NCI-H2171 (cell line): ENCODE results near the gene TAS2R60.
"Not testable (repeated sequence)": the region's sequence is repeated elsewhere in the genome, so short reads cannot be mapped to it uniquely, and the experiment has no call there.

Experiments used
- DNase-seq: peaks from one replicate; lab custom pipeline; 2025; lab: John Stamatoyannopoulos, UW

Gene TAS2R60

DNA sequence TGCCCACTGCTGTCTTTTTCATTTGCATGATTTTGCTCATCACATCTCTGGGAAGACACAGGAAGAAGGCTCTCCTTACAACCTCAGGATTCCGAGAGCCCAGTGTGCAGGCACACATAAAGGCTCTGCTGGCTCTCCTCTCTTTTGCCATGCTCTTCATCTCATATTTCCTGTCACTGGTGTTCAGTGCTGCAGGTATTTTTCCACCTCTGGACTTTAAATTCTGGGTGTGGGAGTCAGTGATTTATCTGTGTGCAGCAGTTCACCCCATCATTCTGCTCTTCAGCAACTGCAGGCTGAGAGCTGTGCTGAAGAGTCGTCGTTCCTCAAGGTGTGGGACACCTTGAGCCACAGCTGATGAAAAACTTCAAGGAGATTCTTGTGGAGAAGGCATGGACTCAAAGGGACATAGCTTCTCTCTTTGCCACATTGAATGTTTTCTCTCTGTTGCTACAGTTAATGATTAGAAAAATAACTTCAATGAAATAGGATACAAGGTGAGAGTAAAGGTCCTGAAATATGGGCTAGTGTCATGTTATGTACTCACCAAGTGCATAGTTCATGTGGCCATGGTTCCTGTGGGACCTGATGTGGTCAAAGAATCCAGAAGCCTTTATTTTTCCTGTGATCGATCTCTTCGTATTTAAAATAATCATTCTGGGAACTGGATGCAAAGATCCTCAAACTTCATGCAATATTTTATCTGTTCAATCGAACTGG lies 970 bp downstream of the TAS2R60 start:
- DNase-seq: no peak

DNA sequence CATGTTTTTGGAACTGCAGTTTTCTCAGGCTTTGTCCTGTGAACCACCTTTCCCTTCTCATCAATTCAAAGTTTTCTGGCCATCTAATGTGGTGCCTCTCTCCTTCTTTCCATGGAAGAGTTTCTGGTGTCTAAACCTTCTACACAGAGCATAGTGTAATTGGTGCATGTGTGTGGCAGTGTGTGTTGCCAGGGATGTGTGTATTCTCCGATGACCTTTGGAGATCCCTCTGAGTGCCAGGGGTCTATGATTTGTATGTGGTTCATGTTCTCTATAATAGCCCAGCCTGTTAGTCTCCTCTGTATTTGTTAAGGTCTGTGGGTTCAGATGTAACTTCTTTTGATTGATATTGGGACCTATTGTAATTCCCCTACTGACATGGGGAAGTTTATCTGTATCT lies 1.5 kb downstream of the TAS2R60 start:
- no peak for DNase-seq

DNA sequence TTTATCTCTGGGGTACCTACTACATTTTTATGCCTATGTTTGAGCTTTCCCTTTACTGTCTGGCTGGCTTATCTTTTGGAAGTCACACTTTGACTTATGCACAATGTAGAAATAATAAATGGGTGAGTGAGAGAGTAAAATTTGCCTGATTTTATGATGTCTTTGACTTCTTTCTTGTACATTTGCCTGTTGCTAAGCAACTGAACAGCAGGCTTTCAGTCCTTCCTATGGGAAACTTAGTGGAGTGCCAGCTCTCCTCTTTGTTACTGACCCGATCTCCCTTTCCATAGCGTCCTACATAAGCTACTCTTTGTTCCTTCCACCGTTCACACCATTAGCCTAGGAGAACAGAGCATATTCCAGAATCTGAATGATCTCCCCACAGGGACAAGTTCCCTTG lies 4.2 kb downstream of the TAS2R60 start:
- DNase-seq: no peak

- DNase-seq: no peak
These were observed 5.2 kb downstream of the TAS2R60 start for GRCh38 chr7:143448429-143448828.

DNA sequence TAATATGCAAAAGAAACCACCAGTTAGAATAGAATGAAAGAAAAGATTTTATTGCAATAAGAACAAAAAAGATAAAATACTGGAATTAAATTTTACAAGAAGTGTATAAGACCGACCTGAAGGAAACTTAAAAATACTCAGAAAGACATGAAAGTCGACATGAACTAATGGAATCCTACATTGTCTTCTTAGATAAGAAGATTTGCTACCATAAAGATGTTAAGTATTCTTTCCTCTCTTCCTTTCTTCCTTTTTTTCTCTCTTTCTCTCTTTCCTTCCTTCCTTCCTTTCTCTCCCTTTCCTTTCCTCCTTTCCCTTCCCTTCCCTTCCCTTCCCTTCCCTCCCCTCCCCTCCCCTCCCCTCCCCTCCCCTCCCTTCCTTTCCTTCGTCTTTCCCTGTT lies 6.5 kb downstream of the TAS2R60 start:
- DNase-seq: no peak

DNA sequence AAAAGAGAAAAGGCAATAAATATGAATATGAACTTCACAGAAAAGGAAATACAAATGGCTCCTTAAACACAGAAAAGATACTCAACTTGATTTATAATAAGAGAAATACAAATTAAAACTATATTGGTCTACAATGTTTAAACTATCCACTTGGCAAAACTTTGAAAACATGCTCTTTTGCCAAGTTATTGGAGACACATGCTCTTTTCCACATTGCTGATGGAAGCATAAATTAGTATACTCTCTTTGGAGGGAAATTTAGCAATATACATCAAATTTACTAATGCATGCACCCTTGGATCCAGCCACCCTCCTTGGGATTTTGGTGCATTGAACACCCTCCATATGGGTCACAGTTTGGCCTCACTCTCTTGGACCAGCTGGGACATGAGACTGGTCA lies 7.9 kb downstream of the TAS2R60 start:
- DNase-seq: no peak

- no peak for DNase-seq
These were observed 8.5 kb downstream of the TAS2R60 start for GRCh38 chr7:143451746-143452145.

DNA sequence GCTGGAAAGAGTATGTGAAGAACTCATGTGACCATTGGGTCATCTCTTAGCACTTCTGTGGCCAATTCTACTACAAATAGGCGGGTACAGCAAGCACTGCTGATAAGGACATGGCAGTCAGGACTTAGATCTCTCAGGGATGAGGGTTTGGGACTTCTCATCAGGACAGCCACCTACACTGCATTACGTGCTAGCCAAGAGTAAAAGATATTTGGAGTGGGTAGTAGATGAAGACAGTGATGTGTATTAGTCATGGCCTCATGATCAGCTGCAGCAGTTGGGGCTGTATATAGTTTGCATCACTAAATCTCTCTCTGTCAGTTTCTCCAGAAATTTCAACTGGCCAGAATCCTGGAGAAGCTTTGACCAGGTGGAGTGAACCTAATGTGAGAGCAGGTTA lies 9.2 kb downstream of the TAS2R60 start:
- no peak for DNase-seq

- no peak for DNase-seq
These were observed 10.9 kb downstream of the TAS2R60 start for GRCh38 chr7:143454091-143454680.

GRCh38 chr7:143455491-143455890 lies 12.2 kb downstream of the TAS2R60 start:
- no peak for DNase-seq

GRCh38 chr7:143455942-143456341 lies 12.7 kb downstream of the TAS2R60 start:
- DNase-seq: no peak

- DNase-seq: no peak
These were observed 13.9 kb downstream of the TAS2R60 start for GRCh38 chr7:143456992-143457793.

DNA sequence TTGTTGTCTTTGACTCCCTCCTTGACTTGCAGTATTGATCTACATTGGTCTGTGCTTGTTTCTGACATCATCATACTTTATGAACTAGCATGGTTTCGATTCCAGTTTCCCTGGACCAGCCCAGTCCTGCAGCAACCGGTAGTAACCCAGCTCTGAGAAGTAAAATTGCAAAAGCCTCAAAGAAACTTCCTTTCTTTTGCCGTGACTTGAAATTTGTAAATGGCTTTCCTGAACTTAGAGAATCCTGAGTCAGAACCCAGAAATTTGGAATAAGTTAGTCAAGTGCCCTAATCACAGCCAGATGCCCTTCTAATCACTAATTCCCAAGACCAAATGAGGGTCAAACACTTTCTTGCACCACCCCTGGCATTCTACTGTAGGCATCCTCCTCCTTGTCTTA lies 15.0 kb downstream of the TAS2R60 start:
- DNase-seq: no peak

DNA sequence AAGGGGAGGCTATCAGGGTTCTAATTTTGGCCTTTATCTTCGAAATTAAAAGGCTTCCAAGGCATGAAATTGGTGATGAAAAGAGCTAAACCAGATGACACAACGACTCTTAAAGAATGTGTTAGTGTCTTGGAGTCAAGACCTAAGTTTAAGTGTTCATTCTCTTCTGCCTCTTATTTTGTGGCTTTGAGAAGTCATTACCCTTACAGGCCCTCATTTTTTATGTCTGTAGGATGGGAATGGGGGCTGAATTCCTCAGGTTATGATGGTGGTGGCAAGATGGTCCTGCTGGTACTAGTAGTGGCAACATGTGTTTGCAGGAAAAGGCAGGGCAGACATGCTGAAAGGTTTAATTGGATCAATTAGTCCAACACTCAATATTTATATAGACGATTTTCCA lies 15.4 kb downstream of the TAS2R60 start:
- no peak for DNase-seq

GRCh38 chr7:143459359-143459758 lies 16.1 kb downstream of the TAS2R60 start:
- no peak for DNase-seq

- DNase-seq: no peak
These were observed 17.2 kb downstream of the TAS2R60 start for GRCh38 chr7:143460271-143460979.

- no peak for DNase-seq
These were observed 18.8 kb downstream of the TAS2R60 start for GRCh38 chr7:143462045-143462444.

DNA sequence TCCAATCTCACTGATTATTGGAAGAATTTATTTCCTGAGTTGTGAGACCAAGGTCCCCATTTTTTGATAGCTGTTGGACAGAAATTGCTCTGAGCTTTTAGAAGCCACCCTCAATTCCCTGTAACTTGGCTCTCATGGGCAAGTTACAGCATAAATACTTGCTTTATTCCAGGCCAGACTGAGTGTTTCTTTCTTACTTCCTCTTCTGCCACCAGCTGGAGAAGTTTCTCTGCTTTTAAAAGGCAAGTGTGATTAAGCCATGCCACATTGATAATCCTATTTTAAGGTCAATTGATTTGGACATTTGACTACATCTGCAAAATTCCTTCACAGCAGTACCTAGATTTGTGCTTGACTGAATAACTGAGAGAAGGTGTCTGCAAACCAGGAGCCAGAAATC lies 20.3 kb downstream of the TAS2R60 start:
- no peak for DNase-seq

DNA sequence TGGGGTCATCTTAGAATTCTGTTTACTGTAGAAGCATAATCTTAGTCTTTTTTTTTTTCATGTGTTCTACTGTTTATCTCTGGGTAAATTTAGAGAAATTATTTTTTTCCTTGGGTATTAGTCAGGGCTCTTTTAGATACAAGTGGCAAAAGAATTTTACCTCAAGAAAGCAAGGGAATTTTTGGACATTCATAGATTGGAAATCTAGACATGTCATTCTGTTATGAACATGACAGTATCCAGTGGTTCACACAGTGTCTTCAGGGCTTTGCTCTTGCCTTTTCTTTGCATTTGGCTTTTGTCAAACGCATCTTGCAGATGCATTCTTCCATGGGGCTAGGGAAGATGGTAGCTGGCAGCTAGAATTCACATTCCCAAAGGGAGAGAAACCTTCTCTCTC lies 20.7 kb downstream of the TAS2R60 start:
- no peak for DNase-seq

DNA sequence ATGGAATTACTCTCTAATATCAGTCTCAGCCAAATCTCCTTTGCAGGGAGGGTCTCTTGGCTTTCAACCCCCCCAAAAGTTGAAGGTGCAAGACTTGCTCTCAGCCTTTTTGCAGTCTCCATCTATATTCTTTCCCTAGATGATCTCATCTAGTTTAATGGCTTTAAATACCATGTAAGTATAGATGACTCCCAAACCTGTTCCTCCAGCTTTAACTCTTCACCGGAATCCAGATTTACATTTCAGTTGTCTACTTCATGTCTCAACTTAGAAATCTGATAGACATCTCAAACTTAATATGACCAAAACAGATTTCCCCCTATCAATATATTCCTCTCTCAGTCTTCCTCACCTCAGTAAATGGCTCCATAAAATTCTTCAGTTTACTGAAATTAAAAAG lies 24.5 kb downstream of the TAS2R60 start:
- no peak for DNase-seq

- DNase-seq: not testable (repeated sequence)
These were observed 28.9 kb downstream of the TAS2R60 start for GRCh38 chr7:143472071-143472689.

DNA sequence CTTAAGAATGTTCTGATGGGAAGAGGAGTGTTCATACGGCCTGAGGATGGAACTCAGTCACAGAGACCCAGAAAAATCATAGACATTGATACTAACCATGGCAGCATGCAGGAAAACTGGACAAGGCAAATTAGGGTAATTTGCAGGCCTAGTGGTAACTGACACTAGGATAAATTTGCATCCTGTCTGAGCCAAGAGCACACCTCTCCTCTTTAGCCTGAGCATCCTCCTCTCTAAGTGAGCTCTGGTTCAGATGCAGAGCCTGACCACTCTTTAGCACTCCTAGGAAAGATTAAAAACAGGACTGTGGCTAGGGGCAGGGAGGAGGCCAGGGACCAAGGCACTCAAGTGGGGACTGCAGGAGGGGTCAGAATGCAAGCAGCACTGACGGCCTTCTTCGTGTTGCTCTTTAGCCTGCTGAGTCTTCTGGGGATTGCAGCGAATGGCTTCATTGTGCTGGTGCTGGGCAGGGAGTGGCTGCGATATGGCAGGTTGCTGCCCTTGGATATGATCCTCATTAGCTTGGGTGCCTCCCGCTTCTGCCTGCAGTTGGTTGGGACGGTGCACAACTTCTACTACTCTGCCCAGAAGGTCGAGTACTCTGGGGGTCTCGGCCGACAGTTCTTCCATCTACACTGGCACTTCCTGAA lies 34.4 kb downstream of the TAS2R60 start, which contains the start of gene TAS2R41:
Gene TAS2R41 (plus strand): TSS at position 373 of the 650 bp plus-strand sequence. CDS start 0 bp downstream, at position 373.
- DNase-seq: no peak
